GM19328 (cell line): ENCODE results near the gene CD300A.
"Not testable (repeated sequence)": the region's sequence is repeated elsewhere in the genome, so short reads cannot be mapped to it uniquely, and the experiment has no call there.

Experiments used
- ATAC-seq: cut with Tn5 transposase; IDR thresholded peaks from one replicate; pipeline ENCODE4 v1.9.1; 2021; ENCODE audit warnings: mild to moderate bottlenecking, moderate library complexity; ENCODE audit not compliant: unreplicated experiment

Gene CD300A

GRCh38 chr17:74478420-74479100 is 12.1 kb downstream of the CD300A start:
- ATAC-seq = no peak

- ATAC-seq = no peak
These were observed 13.9 kb downstream of the CD300A start for GRCh38 chr17:74480290-74480689.

- ATAC-seq = no peak
These were observed 15.2 kb downstream of the CD300A start for GRCh38 chr17:74481621-74482020.

- no peak for ATAC-seq
These were observed 17.6 kb downstream of the CD300A start for GRCh38 chr17:74484066-74484465.

GRCh38 chr17:74485022-74485743 is 18.7 kb downstream of the CD300A start:
- no peak for ATAC-seq

- no peak for ATAC-seq
These were observed 19.4 kb downstream of the CD300A start for GRCh38 chr17:74485841-74486240.

GRCh38 chr17:74488276-74488675 is 21.8 kb downstream of the CD300A start:
- not testable (repeated sequence) for ATAC-seq

- no peak for ATAC-seq
These were observed 24.3 kb downstream of the CD300A start for GRCh38 chr17:74490716-74491115.

- no peak for ATAC-seq
These were observed 25.2 kb downstream of the CD300A start for GRCh38 chr17:74491626-74492025.

- no peak for ATAC-seq
These were observed 26.9 kb downstream of the CD300A start for GRCh38 chr17:74493331-74493833.

- ATAC-seq = no peak
These were observed 31.0 kb downstream of the CD300A start for GRCh38 chr17:74497471-74497870.

GRCh38 chr17:74499992-74500391 is 33.6 kb downstream of the CD300A start:
- ATAC-seq = no peak

- ATAC-seq = no peak
These were observed 36.4 kb downstream of the CD300A start for GRCh38 chr17:74502861-74503260.

GRCh38 chr17:74503949-74504348 is 37.5 kb downstream of the CD300A start:
- ATAC-seq = not testable (repeated sequence)

- ATAC-seq = no peak
These were observed 41.7 kb downstream of the CD300A start for GRCh38 chr17:74508156-74508555.

GRCh38 chr17:74512036-74512435 is 45.6 kb downstream of the CD300A start:
- no peak for ATAC-seq

- ATAC-seq = peak; percentile 48
These were observed 46.2 kb downstream of the CD300A start for GRCh38 chr17:74512624-74513091.

GRCh38 chr17:74513987-74514631 is 47.7 kb downstream of the CD300A start:
- no peak for ATAC-seq

GRCh38 chr17:74514632-74515334 is 48.3 kb downstream of the CD300A start:
- ATAC-seq = no peak

GRCh38 chr17:74515941-74516340 is 49.5 kb downstream of the CD300A start:
- ATAC-seq = no peak
